NB4 (cell line): ENCODE measurements around the gene MPZL1.

ENCODE experiments used
- DNase-seq: peaks from one replicate; pipeline ENCODE4 v3.0.0; 2010; ENCODE audit warnings: low read depth
- H3K4me3 ChIP-seq: one replicate; pipeline ENCODE4 v1.5.1; 2011; ENCODE audit warnings: mild to moderate bottlenecking, low read depth, low read length, moderate library complexity
- CTCF ChIP-seq: IDR thresholded peaks from one replicate; pipeline ENCODE4 v1.5.1; 2012; ENCODE audit warnings: low read depth, low read length
- MAX ChIP-seq: IDR thresholded peaks from 2 replicates; pipeline ENCODE4 v1.6.1; 2011; ENCODE audit warnings: low read depth, low read length
- MYC ChIP-seq: IDR thresholded peaks from 2 replicates; pipeline ENCODE4 v1.6.1; 2011; ENCODE audit warnings: low read depth, low read length
- POLR2A ChIP-seq: IDR thresholded peaks from 2 replicates; pipeline ENCODE4 v1.6.1; 2011; ENCODE audit warnings: mild to moderate bottlenecking; ENCODE audit not compliant: insufficient read length; ENCODE audit errors: extremely low read depth

Gene MPZL1

GRCh38 chr1:167812972-167813371, 91.2 kb downstream of the MPZL1 start:
- TF ChIP-seq POLR2A (no peak), MYC (no peak), MAX (no peak), CTCF (no peak)
- H3K4me3 ChIP-seq: no peak overlapping the region
- DNase-seq: no peak

GRCh38 chr1:167815650-167816049, 93.9 kb downstream of the MPZL1 start:
- no peak for DNase-seq
- no peak overlapping the region for H3K4me3 ChIP-seq
- TF ChIP-seq MYC (no peak), CTCF (no peak), MAX (no peak), POLR2A (no peak)

- TF ChIP-seq CTCF (no peak), MAX (no peak), POLR2A (no peak), MYC (no peak)
- peak overlapping the region; percentile 34 for H3K4me3 ChIP-seq
- peak; percentile 51 for DNase-seq
Observed at GRCh38 chr1:167819849-167820683, 98.3 kb downstream of the MPZL1 start.

- no peak for DNase-seq
- no peak overlapping the region for H3K4me3 ChIP-seq
- no peak for TF ChIP-seq CTCF
- no peak for TF ChIP-seq POLR2A
- TF ChIP-seq MAX: no peak
- no peak for TF ChIP-seq MYC
Observed at GRCh38 chr1:167820684-167821355, 99.0 kb downstream of the MPZL1 start.

- no peak for DNase-seq
- no peak overlapping the region for H3K4me3 ChIP-seq
- no peak for TF ChIP-seq CTCF
- no peak for TF ChIP-seq POLR2A
- no peak for TF ChIP-seq MYC
- TF ChIP-seq MAX: no peak
Observed at GRCh38 chr1:167821356-167821685, 99.5 kb downstream of the MPZL1 start.
